HepG2 (cell line): ENCODE measurements around the gene INO80B. TPM values are rescaled to one million over a fixed set of nuclear protein-coding genes. Genes with fewer than 3 reads are reported as not detected.

Source experiments
- ATRX ChIP-seq: sonication (generic); formaldehyde crosslinking; IDR thresholded peaks from 2 replicates; pipeline ENCODE4 v1.4.0; 2020; ENCODE audit warnings: missing genetic modification reagents, borderline replicate concordance
- ELF1 ChIP-seq: sonication (generic); formaldehyde crosslinking; IDR thresholded peaks from 2 replicates; pipeline ENCODE4 v1.4.0; 2020; ENCODE audit warnings: missing genetic modification reagents
- ETV6 ChIP-seq: sonication (generic); formaldehyde crosslinking; conservative IDR thresholded peaks from 2 replicates; pipeline ENCODE4 v1.4.0; 2020; ENCODE audit warnings: missing genetic modification reagents
- FOXK2 ChIP-seq: fragments of 450-650 bp; IDR thresholded peaks from 2 replicates; pipeline ENCODE4 v1.6.1; 2016
- FOXM1 ChIP-seq: sonication (generic); formaldehyde crosslinking; IDR thresholded peaks from 2 replicates; pipeline ENCODE4 v1.5.0; 2020; ENCODE audit warnings: missing genetic modification reagents
- GABPA ChIP-seq, 2 experiments: IDR thresholded peaks; 2 replicates each; pipeline ENCODE4 v1.6.1; 2011 to 2016; ENCODE audit warnings: low read depth in 2 of 2, low read length in 1 of 2, missing biosample characterization in 1 of 2, missing genetic modification characterization in 1 of 2
- HES4 ChIP-seq: sonication (generic); formaldehyde crosslinking; IDR thresholded peaks from 2 replicates; pipeline ENCODE4 v1.9.0; 2021; ENCODE audit warnings: mild to moderate bottlenecking, missing genetic modification reagents, borderline replicate concordance
- HOXA9 ChIP-seq: sonication (generic); formaldehyde crosslinking; IDR thresholded peaks from 2 replicates; pipeline ENCODE4 v1.8.1; 2022; ENCODE audit warnings: missing genetic modification reagents, mild to moderate bottlenecking, moderate library complexity, borderline replicate concordance
- MED13 ChIP-seq: sonication (generic); formaldehyde crosslinking; IDR thresholded peaks from 2 replicates; pipeline ENCODE4 v1.5.0; 2020; ENCODE audit warnings: missing genetic modification reagents
- MXI1 ChIP-seq: IDR thresholded peaks from 3 replicates; pipeline ENCODE4 v1.6.1; 2012; ENCODE audit warnings: low read depth, low read length, inconsistent platforms, borderline replicate concordance
- RBFOX2 ChIP-seq: fragments of 200-400 bp; formaldehyde crosslinking; IDR thresholded peaks from 2 replicates; pipeline ENCODE4 v1.6.1; 2017; ENCODE audit warnings: low read depth, mild to moderate bottlenecking, low read length
- SNRNP70 ChIP-seq: fragments of 200-400 bp; formaldehyde crosslinking; IDR thresholded peaks from 2 replicates; pipeline ENCODE4 v1.6.1; 2017; ENCODE audit warnings: mild to moderate bottlenecking, low read depth, low read length, moderate library complexity
- TCF7L2 ChIP-seq: IDR thresholded peaks from 2 replicates; pipeline ENCODE4 v1.6.1; 2011; ENCODE audit warnings: mild to moderate bottlenecking, low read depth, low read length, moderate library complexity
- ZMYM4 ChIP-seq: sonication (generic); formaldehyde crosslinking; IDR thresholded peaks from 2 replicates; pipeline ENCODE4 v1.8.1; 2023; ENCODE audit warnings: mild to moderate bottlenecking, missing genetic modification reagents
- ZNF230 ChIP-seq: sonication (generic); formaldehyde crosslinking; IDR thresholded peaks from 2 replicates; pipeline ENCODE4 v1.4.0; 2020; ENCODE audit warnings: mild to moderate bottlenecking, missing genetic modification reagents
- ZNF792 ChIP-seq: IDR thresholded peaks from 2 replicates; pipeline ENCODE4 v1.6.1; 2016
- ZSCAN31 ChIP-seq: sonication (generic); formaldehyde crosslinking; IDR thresholded peaks from 2 replicates; pipeline ENCODE4 v1.5.0; 2020; ENCODE audit warnings: low read depth, mild to moderate bottlenecking, missing genetic modification reagents
- polyA plus RNA-seq, 8 experiments: library from polyadenylated mRNA; depleted of rRNA in 3 of 8; stranded (reverse) in 7 of 8; unstranded in 1 of 8; fragments of >200 nt; fragmentation: Illumina TruSeq in 4 of 8; extraction: Trizol in 4 of 8; gene quantifications; 2 replicates each; pipeline versions ENCODE4 v1.2.1 to v1.2.3, GENCODE V29; 2011 to 2016; ENCODE audit warnings: low read depth in 4 of 8, missing spikeins in 1 of 8, mixed read lengths in 1 of 8; ENCODE audit not compliant: insufficient read depth in 1 of 8
- total RNA-seq, 5 experiments: library from RNA; depleted of rRNA; stranded (reverse); fragments of >200 nt; fragmentation: Illumina TruSeq; extraction: Trizol; gene quantifications; 2 replicates each; pipeline ENCODE4 v1.2.3, GENCODE V29; 2016; ENCODE audit warnings: low read depth in 1 of 5
- TF ChIP-seq, protein P1 (sequence below): sonication (generic); formaldehyde crosslinking; IDR thresholded peaks from 2 replicates; pipeline ENCODE4 v1.4.0; 2020; ENCODE audit warnings: missing genetic modification reagents, borderline replicate concordance
- TF ChIP-seq, protein P2 (sequence below): sonication (generic); formaldehyde crosslinking; conservative IDR thresholded peaks from 2 replicates; pipeline ENCODE4 v1.4.0; 2020; ENCODE audit warnings: mild to moderate bottlenecking, missing genetic modification reagents, moderate library complexity

The INO80B gene
- total and polyA plus RNA-seq, 2 of the 13 experiments (the other 11 are each of a cell fraction or from before 2014, with no cell fraction given): 6.2 to 14.5 TPM

DNA sequence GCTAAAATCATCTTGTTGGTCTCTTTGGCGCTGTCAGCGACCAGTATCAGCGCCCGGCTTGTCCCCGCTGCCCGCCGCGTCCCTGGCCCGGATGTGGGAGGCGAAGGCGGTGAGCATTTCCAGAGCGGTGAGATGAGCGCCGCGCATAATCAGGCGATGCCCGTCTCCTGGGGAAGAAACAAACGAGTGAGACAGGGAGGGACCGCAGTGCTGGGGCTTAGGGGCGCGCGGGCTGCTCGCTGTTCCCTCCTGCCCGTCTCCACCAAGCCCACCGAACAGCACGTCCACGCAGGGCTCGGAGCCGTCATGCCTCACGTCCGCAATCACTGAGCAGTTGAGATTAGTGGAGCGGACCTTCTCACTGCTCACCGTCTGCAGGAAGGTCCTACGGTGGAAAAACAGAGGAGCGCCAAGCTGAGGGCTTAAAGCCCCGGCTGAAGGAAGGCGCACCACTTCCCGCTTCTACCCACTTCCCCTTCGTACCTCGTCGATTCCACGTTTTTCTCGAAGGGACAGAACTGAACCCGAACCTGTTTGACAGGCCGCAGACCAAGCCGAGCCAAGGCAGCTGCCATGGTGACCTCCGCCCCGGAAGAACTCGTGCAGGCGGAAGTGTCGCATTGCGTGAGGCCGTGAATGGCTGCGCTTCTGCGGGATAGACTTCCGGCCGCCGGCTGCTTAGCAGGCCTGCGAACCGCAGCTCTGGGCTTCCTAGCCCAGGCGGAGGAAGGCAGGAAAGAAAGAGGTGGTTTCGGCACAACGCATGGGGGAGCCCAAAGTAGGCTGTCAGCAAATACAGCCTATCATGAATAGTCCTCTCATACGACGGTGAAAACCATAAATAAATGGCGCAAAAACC, 17.4 kb downstream of the INO80B start, which contains the start of gene MRPL53 (continued):
- TF ChIP-seq ZSCAN31 (CRISPR knock-in tag) (peak; percentile 99), ETV6 (CRISPR knock-in tag) (peak; percentile 95), ATRX (CRISPR knock-in tag) (no peak), ZMYM4 (CRISPR knock-in tag) (peak; percentile 92), MXI1 (peak; percentile 87; the same call in 1 of the 3 replicates), HOXA9 (no peak; the same call in 1 of the 2 replicates), HES4 (no peak; the same call in none of the 2 replicates), MED13 (no peak), RBFOX2 (peak; percentile 94), ELF1 (CRISPR knock-in tag) (peak; percentile 97), GABPA (IDR thresholded peaks at IDR 0.05; ENCODE audit: low read depth, low read length) (peak; percentile 98), GABPA (CRISPR knock-in tag; IDR thresholded peaks at IDR 0.05; ENCODE audit: low read depth) (peak; percentile 100), FOXM1 (CRISPR knock-in tag) (no peak), ZNF230 (peak; percentile 78), ZNF792 (peak; percentile 64; the same call in 1 of the 2 replicates), TCF7L2 (no peak), SNRNP70 (no peak), FOXK2 (no peak)
- TF ChIP-seq, protein P1, sequence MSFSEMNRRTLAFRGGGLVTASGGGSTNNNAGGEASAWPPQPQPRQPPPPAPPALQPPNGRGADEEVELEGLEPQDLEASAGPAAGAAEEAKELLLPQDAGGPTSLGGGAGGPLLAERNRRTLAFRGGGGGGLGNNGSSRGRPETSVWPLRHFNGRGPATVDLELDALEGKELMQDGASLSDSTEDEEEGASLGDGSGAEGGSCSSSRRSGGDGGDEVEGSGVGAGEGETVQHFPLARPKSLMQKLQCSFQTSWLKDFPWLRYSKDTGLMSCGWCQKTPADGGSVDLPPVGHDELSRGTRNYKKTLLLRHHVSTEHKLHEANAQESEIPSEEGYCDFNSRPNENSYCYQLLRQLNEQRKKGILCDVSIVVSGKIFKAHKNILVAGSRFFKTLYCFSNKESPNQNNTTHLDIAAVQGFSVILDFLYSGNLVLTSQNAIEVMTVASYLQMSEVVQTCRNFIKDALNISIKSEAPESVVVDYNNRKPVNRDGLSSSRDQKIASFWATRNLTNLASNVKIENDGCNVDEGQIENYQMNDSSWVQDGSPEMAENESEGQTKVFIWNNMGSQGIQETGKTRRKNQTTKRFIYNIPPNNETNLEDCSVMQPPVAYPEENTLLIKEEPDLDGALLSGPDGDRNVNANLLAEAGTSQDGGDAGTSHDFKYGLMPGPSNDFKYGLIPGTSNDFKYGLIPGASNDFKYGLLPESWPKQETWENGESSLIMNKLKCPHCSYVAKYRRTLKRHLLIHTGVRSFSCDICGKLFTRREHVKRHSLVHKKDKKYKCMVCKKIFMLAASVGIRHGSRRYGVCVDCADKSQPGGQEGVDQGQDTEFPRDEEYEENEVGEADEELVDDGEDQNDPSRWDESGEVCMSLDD (CRISPR knock-in tag): no peak; the same call in 1 of the 2 replicates
- TF ChIP-seq, protein P2, sequence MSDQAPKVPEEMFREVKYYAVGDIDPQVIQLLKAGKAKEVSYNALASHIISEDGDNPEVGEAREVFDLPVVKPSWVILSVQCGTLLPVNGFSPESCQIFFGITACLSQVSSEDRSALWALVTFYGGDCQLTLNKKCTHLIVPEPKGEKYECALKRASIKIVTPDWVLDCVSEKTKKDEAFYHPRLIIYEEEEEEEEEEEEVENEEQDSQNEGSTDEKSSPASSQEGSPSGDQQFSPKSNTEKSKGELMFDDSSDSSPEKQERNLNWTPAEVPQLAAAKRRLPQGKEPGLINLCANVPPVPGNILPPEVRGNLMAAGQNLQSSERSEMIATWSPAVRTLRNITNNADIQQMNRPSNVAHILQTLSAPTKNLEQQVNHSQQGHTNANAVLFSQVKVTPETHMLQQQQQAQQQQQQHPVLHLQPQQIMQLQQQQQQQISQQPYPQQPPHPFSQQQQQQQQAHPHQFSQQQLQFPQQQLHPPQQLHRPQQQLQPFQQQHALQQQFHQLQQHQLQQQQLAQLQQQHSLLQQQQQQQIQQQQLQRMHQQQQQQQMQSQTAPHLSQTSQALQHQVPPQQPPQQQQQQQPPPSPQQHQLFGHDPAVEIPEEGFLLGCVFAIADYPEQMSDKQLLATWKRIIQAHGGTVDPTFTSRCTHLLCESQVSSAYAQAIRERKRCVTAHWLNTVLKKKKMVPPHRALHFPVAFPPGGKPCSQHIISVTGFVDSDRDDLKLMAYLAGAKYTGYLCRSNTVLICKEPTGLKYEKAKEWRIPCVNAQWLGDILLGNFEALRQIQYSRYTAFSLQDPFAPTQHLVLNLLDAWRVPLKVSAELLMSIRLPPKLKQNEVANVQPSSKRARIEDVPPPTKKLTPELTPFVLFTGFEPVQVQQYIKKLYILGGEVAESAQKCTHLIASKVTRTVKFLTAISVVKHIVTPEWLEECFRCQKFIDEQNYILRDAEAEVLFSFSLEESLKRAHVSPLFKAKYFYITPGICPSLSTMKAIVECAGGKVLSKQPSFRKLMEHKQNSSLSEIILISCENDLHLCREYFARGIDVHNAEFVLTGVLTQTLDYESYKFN (CRISPR knock-in tag): peak; percentile 69; the same call in 1 of the 2 replicates
